Body of pancreas (tissue), 4 donors: ENCODE measurements around the gene YOD1.

Experiments used
- CTCF ChIP-seq, 7 experiments: fragments of 450-650 bp in 4 of 7; fragments of 200-600 bp in 3 of 7; sonication (generic) in 3 of 7; IDR thresholded peaks; one replicate each; pipeline ENCODE4 v1.5.1; 2016 to 2019; ENCODE audit warnings: antibody characterized with exemption in 7 of 7
- POLR2A ChIP-seq, 3 donors: fragments of 450-650 bp; IDR thresholded peaks; one replicate each; pipeline ENCODE4 v1.6.1; 2016; ENCODE audit warnings: antibody characterized with exemption in 3 of 3, mild to moderate bottlenecking in 2 of 3

- no peak for TF ChIP-seq CTCF (IDR thresholded peaks at IDR 0.05)
- no peak for TF ChIP-seq POLR2A (IDR thresholded peaks at IDR 0.05)
These were observed 19.8 kb upstream of the YOD1 start for GRCh38 chr1:207070811-207071210.
